ENCODE measurements around the gene DYNLRB2. TPM values are rescaled to one million over a fixed set of nuclear protein-coding genes. Genes with fewer than 3 reads are reported as not detected.
A peak's percentile ranks its signal among the peaks of the same experiment; 100 is the strongest.

DYNLRB2 gene
- total and polyA plus RNA-seq, 9 of the 15 experiments (the other 6 are each of a cell fraction or from before 2014, with no cell fraction given), result not detected

- no peak for TF ChIP-seq ZNF318 (IDR thresholded peaks at IDR 0.05; ENCODE audit: borderline replicate concordance in 1 of 2, low read depth in 1 of 2)
- TF ChIP-seq ZNF778 (CRISPR knock-in tag; IDR thresholded peaks at IDR 0.05), result no peak
- TF ChIP-seq CBX1 (IDR thresholded peaks at IDR 0.05; ENCODE audit: low read depth), result peak; percentile 90; the same call in 1 of the 2 replicates
- TF ChIP-seq ZNF282 (CRISPR knock-in tag; IDR thresholded peaks at IDR 0.05), result no peak
- no peak for TF ChIP-seq MYBL2 (IDR thresholded peaks at IDR 0.05; ENCODE audit: low read depth)
- TF ChIP-seq MYBL2 (CRISPR knock-in tag; IDR thresholded peaks at IDR 0.05; ENCODE audit: borderline replicate concordance), result no peak
- no peak for TF ChIP-seq THAP7 (CRISPR knock-in tag; IDR thresholded peaks at IDR 0.05)
- TF ChIP-seq FOXJ3 (CRISPR knock-in tag; IDR thresholded peaks at IDR 0.05), result peak; percentile 75; the same call in 1 of the 2 replicates
- no peak for TF ChIP-seq ZBTB34 (CRISPR knock-in tag; IDR thresholded peaks at IDR 0.05)
- no peak for TF ChIP-seq KAT7 (CRISPR knock-in tag; IDR thresholded peaks at IDR 0.05; ENCODE audit: borderline replicate concordance)
- TF ChIP-seq EHMT2 (IDR thresholded peaks at IDR 0.05), result peak; percentile 83
- no peak for TF ChIP-seq CHD1 (IDR thresholded peaks at IDR 0.05; ENCODE audit: low read length)
- no peak for TF ChIP-seq HDGF (IDR thresholded peaks at IDR 0.05)
- TF ChIP-seq ATF3 (IDR thresholded peaks at IDR 0.05), result no peak
- no peak for TF ChIP-seq ATF3 (CRISPR knock-in tag; conservative IDR thresholded peaks at IDR 0.05)
- TF ChIP-seq JUNB (CRISPR knock-in tag; conservative IDR thresholded peaks at IDR 0.05), result no peak
- no peak for TF ChIP-seq CGGBP1 (CRISPR knock-in tag; IDR thresholded peaks at IDR 0.05)
Observed at GRCh38 chr16:80540516-80541305, at the start of gene DYNLRB2 (continued).
